GM23338 (cell line): ENCODE data around the gene PFN1. TPM values are rescaled to one million over a fixed set of nuclear protein-coding genes. Genes with fewer than 3 reads are reported as not detected.
A peak's percentile ranks its signal among the peaks of the same experiment; 100 is the strongest.

Source experiments
- ATAC-seq: fragments of 200-7000 bp; cut with Tn5 transposase; 3 replicates; pipeline ENCODE4 v1.9.1; 2020
- DNase-seq: peaks from one replicate; pipeline ENCODE4 v3.0.0-alpha.2; 2015; ENCODE audit warnings: low spot score
- H2AFZ ChIP-seq: fragments of 200-600 bp; sonication (generic); 2 replicates; pipeline ENCODE4 v1.8.0; 2016; ENCODE audit warnings: antibody characterized with exemption, mild to moderate bottlenecking, moderate library complexity
- H3F3A ChIP-seq: fragments of 200-600 bp; sonication (generic); replicated peaks from 2 replicates; pipeline ENCODE4 v1.8.0; 2017; ENCODE audit warnings: antibody characterized with exemption, mixed run types, low read depth
- H3K27ac ChIP-seq: fragments of 200-600 bp; sonication (generic); 2 replicates; pipeline ENCODE4 v1.6.1; 2016; ENCODE audit warnings: low read depth
- H3K27me3 ChIP-seq: fragments of 200-600 bp; sonication (generic); 2 replicates; pipeline ENCODE4 v1.8.0; 2016; ENCODE audit warnings: mild to moderate bottlenecking, mixed run types, moderate library complexity; ENCODE audit not compliant: insufficient read depth
- H3K36me3 ChIP-seq: fragments of 200-600 bp; sonication (generic); 2 replicates; pipeline ENCODE4 v1.8.0; 2016; ENCODE audit warnings: mild to moderate bottlenecking; ENCODE audit not compliant: insufficient read depth
- H3K4me1 ChIP-seq: fragments of 200-600 bp; sonication (generic); 2 replicates; pipeline ENCODE4 v1.8.0; 2016; ENCODE audit warnings: mild to moderate bottlenecking, moderate library complexity; ENCODE audit not compliant: insufficient read depth
- H3K4me2 ChIP-seq: fragments of 200-600 bp; sonication (generic); 2 replicates; pipeline ENCODE4 v1.7.1; 2017; ENCODE audit warnings: mixed run types
- H3K4me3 ChIP-seq: fragments of 200-600 bp; sonication (generic); 2 replicates; pipeline ENCODE4 v1.6.1; 2016; ENCODE audit warnings: mixed run types
- H3K79me2 ChIP-seq: fragments of 200-600 bp; sonication (generic); replicated peaks from 2 replicates; pipeline ENCODE4 v1.8.0; 2017; ENCODE audit warnings: mild to moderate bottlenecking; ENCODE audit not compliant: insufficient read depth
- H3K9me2 ChIP-seq: fragments of 200-600 bp; sonication (generic); 2 replicates; pipeline ENCODE4 v1.8.0; 2017; ENCODE audit not compliant: insufficient read depth
- H4K20me1 ChIP-seq: fragments of 200-600 bp; sonication (generic); replicated peaks from 2 replicates; pipeline ENCODE4 v1.8.0; 2017; ENCODE audit warnings: mild to moderate bottlenecking; ENCODE audit not compliant: insufficient read depth
- H3K27ac Mint-ChIP-seq: 2 replicates; pipeline ENCODE4 v1.8.0; 2020; ENCODE audit warnings: inconsistent platforms, mild to moderate bottlenecking, moderate library complexity, mixed read lengths
- H3K27me3 Mint-ChIP-seq: 3 replicates; pipeline ENCODE4 v1.8.0; 2022; ENCODE audit warnings: low read depth, mild to moderate bottlenecking, moderate library complexity, mixed read lengths, inconsistent platforms; ENCODE audit not compliant: insufficient read depth, poor library complexity
- H3K36me3 Mint-ChIP-seq: 3 replicates; pipeline ENCODE4 v1.8.0; 2021; ENCODE audit warnings: low read depth, mild to moderate bottlenecking, inconsistent platforms, moderate library complexity, mixed read lengths
- H3K4me1 Mint-ChIP-seq: 3 replicates; pipeline ENCODE4 v1.8.0; 2020; ENCODE audit warnings: mild to moderate bottlenecking, inconsistent platforms, mixed read lengths
- H3K4me3 Mint-ChIP-seq: 3 replicates; pipeline ENCODE4 v1.8.0; 2021; ENCODE audit warnings: moderate library complexity, mild to moderate bottlenecking, inconsistent platforms, mixed read lengths
- H3K9me3 Mint-ChIP-seq: 3 replicates; pipeline ENCODE4 v1.8.0; 2020; ENCODE audit warnings: moderate library complexity, mild to moderate bottlenecking, inconsistent platforms, mixed read lengths
- CREB1 ChIP-seq: fragments of 250-450 bp; sonication (Bioruptor Pico); IDR thresholded peaks from 2 replicates; pipeline ENCODE4 v1.5.0; 2020; ENCODE audit warnings: low read depth, mild to moderate bottlenecking, moderate library complexity
- CTCF ChIP-seq, 2 experiments: fragments of 200-600 bp in 1 of 2; sonication (generic) in 1 of 2; conservative IDR thresholded peaks; 2 replicates each; pipeline versions ENCODE4 v1.5.1 to v1.6.1; 2016 to 2017; ENCODE audit warnings: antibody characterized with exemption in 2 of 2, low read depth in 2 of 2, mild to moderate bottlenecking in 2 of 2, moderate library complexity in 1 of 2
- ETS1 ChIP-seq: IDR thresholded peaks from 2 replicates; pipeline ENCODE4 v1.6.1; 2016; ENCODE audit warnings: antibody characterized with exemption
- EZH2phosphoT487 ChIP-seq: fragments of 200-600 bp; sonication (generic); IDR thresholded peaks from one replicate; pipeline ENCODE4 v1.8.1; 2018; ENCODE audit warnings: antibody characterized with exemption; ENCODE audit not compliant: unreplicated experiment
- POLR2AphosphoS5 ChIP-seq: IDR thresholded peaks from 2 replicates; pipeline ENCODE4 v1.6.1; 2016; ENCODE audit warnings: antibody characterized with exemption, low read depth
- ZNF331 ChIP-seq: fragments of 250-450 bp; sonication (Bioruptor Pico); IDR thresholded peaks from 2 replicates; pipeline ENCODE4 v1.5.0; 2020; ENCODE audit warnings: low read depth, mild to moderate bottlenecking, moderate library complexity
- long read RNA-seq: library from polyadenylated mRNA; unstranded; transcript quantifications from one replicate; pipeline ENCODE4 v2.0.0, GENCODE V29; 2020; ENCODE audit not compliant: unreplicated experiment
- polyA plus RNA-seq: library from polyadenylated mRNA; unstranded; fragments of >200 nt; fragmentation: Nextera tagmentation; extraction: Ambion mirVana; gene quantifications from 2 replicates; pipeline ENCODE4 v1.2.1, GENCODE V29; 2016
- total RNA-seq: library from RNA; depleted of rRNA; stranded (reverse); fragments of >200 nt; shearing (Covaris generic); gene quantifications from 2 replicates; pipeline ENCODE4 v1.2.3, GENCODE V29; 2014; rRNA removed
- TF ChIP-seq, protein P1 (sequence below): IDR thresholded peaks from one replicate; pipeline ENCODE4 v1.6.1; 2018; ENCODE audit warnings: antibody characterized with exemption; ENCODE audit not compliant: unreplicated experiment

The PFN1 gene
- 1,702 and 2,002 TPM in 2 replicates for total RNA-seq
- 3,646 and 3,709 TPM in 2 replicates for polyA plus RNA-seq
- long read RNA-seq, transcript PFN1-203 (2 exons, 1,173 nt), result minor isoform, 7 of 920 reads
- long read RNA-seq, transcript PFN1-201 (3 exons, 1,291 nt), result major isoform, 905 of 920 reads
- long read RNA-seq, partial matches to known transcripts, result 4 of 920 reads
- long read RNA-seq, other reads (novel, unspliced or antisense), result 4 of 920 reads

DNA sequence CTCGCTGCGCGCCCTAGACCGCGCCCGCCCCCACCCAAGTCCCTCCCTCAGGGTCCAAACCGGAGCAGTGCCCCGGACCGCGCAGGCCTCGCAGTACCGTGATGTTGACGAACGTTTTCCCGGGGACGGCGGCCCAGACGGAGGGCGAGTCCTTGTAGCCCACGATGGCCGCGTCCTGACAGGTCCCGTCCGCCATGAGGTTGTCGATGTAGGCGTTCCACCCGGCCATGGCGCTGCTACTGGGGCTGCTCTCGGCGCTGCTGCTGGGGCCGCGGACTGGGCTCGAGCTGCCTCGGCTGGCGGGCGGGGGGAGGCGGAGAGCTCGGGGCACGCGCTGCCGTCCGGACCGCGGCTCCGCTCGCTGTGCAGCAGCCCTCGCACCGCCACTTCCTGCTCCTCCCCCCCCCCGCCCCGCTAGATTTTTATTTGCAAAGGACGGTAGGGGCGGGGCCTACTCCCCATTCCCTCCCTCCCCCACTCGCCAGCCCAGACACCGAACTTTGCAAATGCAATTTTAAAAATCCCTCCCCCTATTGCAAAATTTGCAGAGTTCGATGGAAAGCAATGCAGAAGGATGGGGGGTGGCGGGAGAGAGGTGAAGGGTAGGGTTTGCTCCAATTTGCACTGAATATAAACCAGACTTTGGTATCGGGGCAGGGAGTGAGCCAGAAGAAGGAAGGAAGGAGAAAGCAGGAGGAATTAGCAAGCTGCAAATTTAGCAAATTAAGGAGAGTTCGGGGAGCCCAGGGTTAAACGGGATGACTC lies at the start of gene PFN1:
Gene PFN1 (minus strand): TSS at position 365 of the 765 bp plus-strand sequence. CDS start 136 bp downstream, at position 229.
- Histone ChIP-seq H3K27ac (peak within 1 kb of the TSS; percentile 100), H3K36me3 (peaks cover 20% of the 10 kb centered on the region), H3K79me2 (peaks cover 39% of the 10 kb centered on the region), H3F3A (peaks cover 40% of the 10 kb centered on the region), H3K4me3 (peak within 1 kb of the TSS; percentile 96), H2AFZ (no peak within 1 kb of the TSS), H3K27me3 (no peaks in the 10 kb centered on the region), H3K4me1 (peaks cover 43% of the 10 kb centered on the region), H4K20me1 (peaks cover 22% of the 10 kb centered on the region), H3K4me2 (peak within 1 kb of the TSS; percentile 96), H3K9me2 (no peaks in the 10 kb centered on the region)
- peaks cover 43% of the 10 kb centered on the region for H3K36me3 Mint-ChIP-seq
- peak within 1 kb of the TSS; percentile 92 for H3K4me3 Mint-ChIP-seq
- peaks cover 45% of the 10 kb centered on the region for H3K4me1 Mint-ChIP-seq
- peak; percentile 13 for ATAC-seq
- peak within 1 kb of the TSS; percentile 98 for H3K27ac Mint-ChIP-seq
- DNase-seq, result peak; percentile 93
- H3K9me3 Mint-ChIP-seq, result no peaks in the 10 kb centered on the region; the same call in 2 of the 3 replicates
- H3K27me3 Mint-ChIP-seq, result peaks cover 40% of the 10 kb centered on the region
- TF ChIP-seq, protein P1, sequence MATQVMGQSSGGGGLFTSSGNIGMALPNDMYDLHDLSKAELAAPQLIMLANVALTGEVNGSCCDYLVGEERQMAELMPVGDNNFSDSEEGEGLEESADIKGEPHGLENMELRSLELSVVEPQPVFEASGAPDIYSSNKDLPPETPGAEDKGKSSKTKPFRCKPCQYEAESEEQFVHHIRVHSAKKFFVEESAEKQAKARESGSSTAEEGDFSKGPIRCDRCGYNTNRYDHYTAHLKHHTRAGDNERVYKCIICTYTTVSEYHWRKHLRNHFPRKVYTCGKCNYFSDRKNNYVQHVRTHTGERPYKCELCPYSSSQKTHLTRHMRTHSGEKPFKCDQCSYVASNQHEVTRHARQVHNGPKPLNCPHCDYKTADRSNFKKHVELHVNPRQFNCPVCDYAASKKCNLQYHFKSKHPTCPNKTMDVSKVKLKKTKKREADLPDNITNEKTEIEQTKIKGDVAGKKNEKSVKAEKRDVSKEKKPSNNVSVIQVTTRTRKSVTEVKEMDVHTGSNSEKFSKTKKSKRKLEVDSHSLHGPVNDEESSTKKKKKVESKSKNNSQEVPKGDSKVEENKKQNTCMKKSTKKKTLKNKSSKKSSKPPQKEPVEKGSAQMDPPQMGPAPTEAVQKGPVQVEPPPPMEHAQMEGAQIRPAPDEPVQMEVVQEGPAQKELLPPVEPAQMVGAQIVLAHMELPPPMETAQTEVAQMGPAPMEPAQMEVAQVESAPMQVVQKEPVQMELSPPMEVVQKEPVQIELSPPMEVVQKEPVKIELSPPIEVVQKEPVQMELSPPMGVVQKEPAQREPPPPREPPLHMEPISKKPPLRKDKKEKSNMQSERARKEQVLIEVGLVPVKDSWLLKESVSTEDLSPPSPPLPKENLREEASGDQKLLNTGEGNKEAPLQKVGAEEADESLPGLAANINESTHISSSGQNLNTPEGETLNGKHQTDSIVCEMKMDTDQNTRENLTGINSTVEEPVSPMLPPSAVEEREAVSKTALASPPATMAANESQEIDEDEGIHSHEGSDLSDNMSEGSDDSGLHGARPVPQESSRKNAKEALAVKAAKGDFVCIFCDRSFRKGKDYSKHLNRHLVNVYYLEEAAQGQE, result peak; percentile 19
- TF ChIP-seq CTCF (conservative IDR thresholded peaks at IDR 0.05; ENCODE audit: low read depth in 2 of 2) (no peak), EZH2phosphoT487 (no peak), ZNF331 (CRISPR knock-in tag) (no peak), POLR2AphosphoS5 (peak; percentile 79), CREB1 (CRISPR knock-in tag) (no peak), ETS1 (peak; percentile 52; the same call in 1 of the 2 replicates)
